H1 (cell line): ENCODE results near the gene TRIM52. TPM values are rescaled to one million over a fixed set of nuclear protein-coding genes. Genes with fewer than 3 reads are reported as not detected.

Experiments used
- CTCF ChIA-PET: fragments of 300-600 bp; sonication (Branson Sonifier 250); formaldehyde crosslinking; loops from one replicate; lab custom pipeline; 2021; ENCODE audit not compliant: partially characterized antibody; lab: Charles Lee
- POLR2A ChIA-PET: fragments of 300-600 bp; sonication (Branson Sonifier 250); formaldehyde crosslinking; loops from one replicate; lab custom pipeline; 2021; ENCODE audit warnings: inconsistent platforms; ENCODE audit not compliant: partially characterized antibody; lab: Charles Lee
- DNase-seq, 2 experiments: peaks; one replicate each; pipeline versions ENCODE4 v3.0.0 to v3.0.0-alpha.2; 2010 to 2022; ENCODE audit warnings: low spot score in 2 of 2, low read depth in 1 of 2, mixed read lengths in 1 of 2
- FAIRE-seq: peaks from 2 replicates; lab custom pipeline; 2011; peaks lifted over from hg19 to GRCh38; lab: Jason Lieb, UNC
- H2AFZ ChIP-seq: 2 replicates; pipeline ENCODE4 v1.8.1; 2012; ENCODE audit warnings: low read length, inconsistent platforms
- H2AK5ac ChIP-seq: 2 replicates; pipeline ENCODE4 v1.6.1; 2013; ENCODE audit warnings: low read depth, low read length
- H2BK120ac ChIP-seq: replicated peaks from 2 replicates; pipeline ENCODE3; 2013; ENCODE audit warnings: low read depth, low read length, inconsistent platforms
- H2BK12ac ChIP-seq: 2 replicates; pipeline ENCODE4 v1.6.1; 2013; ENCODE audit warnings: low read depth, low read length
- H2BK15ac ChIP-seq: 2 replicates; pipeline ENCODE4 v1.6.1; 2013; ENCODE audit warnings: low read length
- H2BK20ac ChIP-seq: 2 replicates; pipeline ENCODE4 v1.6.1; 2013; ENCODE audit warnings: low read length
- H2BK5ac ChIP-seq: 2 replicates; pipeline ENCODE4 v1.6.1; 2013; ENCODE audit warnings: low read depth, low read length
- H3K14ac ChIP-seq: 2 replicates; pipeline ENCODE4 v1.6.1; 2013; ENCODE audit warnings: inconsistent platforms; ENCODE audit not compliant: insufficient read length
- H3K18ac ChIP-seq: 2 replicates; pipeline ENCODE4 v1.6.1; 2013; ENCODE audit warnings: low read length; ENCODE audit errors: extremely low read depth
- H3K23ac ChIP-seq: 2 replicates; pipeline ENCODE4 v1.6.1; 2013; ENCODE audit warnings: inconsistent platforms; ENCODE audit not compliant: insufficient read length
- H3K23me2 ChIP-seq: 2 replicates; pipeline ENCODE4 v1.6.1; 2013; ENCODE audit warnings: low read depth, low read length
- H3K27ac ChIP-seq: 2 replicates; pipeline ENCODE4 v1.6.1; 2011; ENCODE audit warnings: low read depth, low read length, inconsistent platforms
- H3K27me3 ChIP-seq, 4 experiments: replicated peaks in 1 of 4; 1 replicate in 1 of 4; 2 replicates in 3 of 4; pipeline versions ENCODE4 v1.6.1 to v1.8.1; 2011 to 2013; ENCODE audit warnings: low read length in 3 of 4, mild to moderate bottlenecking in 3 of 4, inconsistent platforms in 2 of 4, mixed read lengths in 2 of 4, moderate library complexity in 1 of 4; ENCODE audit not compliant: control insufficient read depth in 3 of 4, insufficient read depth in 3 of 4; ENCODE audit errors: extremely low read depth in 1 of 4
- H3K36me3 ChIP-seq, 4 experiments: 2 replicates each; pipeline versions ENCODE4 v1.6.1 to v1.8.1; 2011 to 2013; ENCODE audit warnings: mild to moderate bottlenecking in 4 of 4, low read length in 3 of 4, moderate library complexity in 2 of 4, control low read depth in 1 of 4, inconsistent platforms in 1 of 4; ENCODE audit not compliant: insufficient read depth in 4 of 4, control insufficient read depth in 2 of 4
- H3K4ac ChIP-seq: replicated peaks from 2 replicates; pipeline ENCODE3; 2013; ENCODE audit warnings: low read length, low read depth, mixed read lengths, inconsistent platforms; ENCODE audit not compliant: insufficient read length
- H3K4me1 ChIP-seq, 4 experiments: replicated peaks in 1 of 4; 1 replicate in 1 of 4; 2 replicates in 3 of 4; pipeline versions ENCODE4 v1.6.1 to v1.8.1; 2011 to 2013; ENCODE audit warnings: low read length in 3 of 4, inconsistent platforms in 2 of 4, mixed read lengths in 1 of 4; ENCODE audit not compliant: insufficient read depth in 4 of 4, control insufficient read depth in 3 of 4
- H3K4me2 ChIP-seq, 2 experiments: 2 replicates each; pipeline versions ENCODE4 v1.6.1 to v1.8.1; 2011 to 2013; ENCODE audit warnings: low read depth in 2 of 2, low read length in 2 of 2, control low read depth in 1 of 2, inconsistent platforms in 1 of 2, mild to moderate bottlenecking in 1 of 2; ENCODE audit not compliant: insufficient read depth in 1 of 2
- H3K4me3 ChIP-seq, 4 experiments: fragments of 200-600, 300-600 bp in 1 of 4; sonication (generic), shearing (Covaris generic), sonication (Bioruptor Twin) in 1 of 4; 2 replicates each; pipeline versions ENCODE4 v1.5.1 to v1.8.1; 2011 to 2016; ENCODE audit warnings: low read length in 4 of 4, low read depth in 3 of 4, control low read depth in 2 of 4, inconsistent platforms in 2 of 4, mild to moderate bottlenecking in 2 of 4, mixed read lengths in 1 of 4, moderate library complexity in 1 of 4; ENCODE audit not compliant: insufficient read depth in 2 of 4; ENCODE audit errors: extremely low read depth in 1 of 4
- H3K56ac ChIP-seq: replicated peaks from 2 replicates; pipeline ENCODE3; 2013; ENCODE audit warnings: low read depth, mild to moderate bottlenecking, mixed read lengths, low read length, inconsistent platforms; ENCODE audit not compliant: insufficient read length
- H3K79me1 ChIP-seq: 2 replicates; pipeline ENCODE4 v1.6.1; 2013; ENCODE audit warnings: low read depth, low read length, control low read depth
- H3K79me2 ChIP-seq, 2 experiments: 2 replicates each; pipeline versions ENCODE4 v1.6.1 to v1.8.1; 2012 to 2013; ENCODE audit warnings: low read length in 2 of 2, mild to moderate bottlenecking in 2 of 2, inconsistent platforms in 1 of 2; ENCODE audit not compliant: insufficient read depth in 2 of 2, control insufficient read depth in 1 of 2
- H3K9ac ChIP-seq, 4 experiments: replicated peaks in 1 of 4; 1 replicate in 1 of 4; 2 replicates in 3 of 4; pipeline versions ENCODE4 v1.6.1 to v1.8.1; 2011 to 2013; ENCODE audit warnings: low read depth in 3 of 4, low read length in 3 of 4, control low read depth in 2 of 4, mild to moderate bottlenecking in 2 of 4, moderate library complexity in 2 of 4, inconsistent platforms in 1 of 4; ENCODE audit errors: extremely low read depth in 1 of 4
- H3K9me3 ChIP-seq, 2 experiments: 2 replicates each; pipeline versions ENCODE4 v1.6.1 to v1.8.1; 2012 to 2013; ENCODE audit warnings: mild to moderate bottlenecking in 2 of 2, moderate library complexity in 2 of 2, control low read depth in 1 of 2, inconsistent platforms in 1 of 2, low read depth in 1 of 2, low read length in 1 of 2, mixed read lengths in 1 of 2; ENCODE audit not compliant: insufficient read depth in 2 of 2
- H4K20me1 ChIP-seq, 2 experiments: replicated peaks in 1 of 2; 2 replicates each; pipeline versions ENCODE3 to v1.8.1; 2011 to 2013; ENCODE audit warnings: inconsistent platforms in 2 of 2, low read length in 2 of 2, mild to moderate bottlenecking in 1 of 2; ENCODE audit not compliant: insufficient read depth in 2 of 2, control insufficient read depth in 1 of 2
- H4K5ac ChIP-seq: 2 replicates; pipeline ENCODE4 v1.6.1; 2013; ENCODE audit warnings: low read length, low read depth, mixed read lengths, inconsistent platforms; ENCODE audit not compliant: insufficient read length
- H4K8ac ChIP-seq: 2 replicates; pipeline ENCODE4 v1.8.0; 2013; ENCODE audit warnings: mild to moderate bottlenecking, moderate library complexity, low read length, inconsistent platforms; ENCODE audit not compliant: insufficient read depth; ENCODE audit errors: extremely low read depth
- H4K91ac ChIP-seq: replicated peaks from 2 replicates; pipeline ENCODE3; 2013; ENCODE audit warnings: low read length, mixed read lengths, inconsistent platforms; ENCODE audit not compliant: insufficient read length
- BACH1 ChIP-seq: IDR thresholded peaks from 2 replicates; pipeline ENCODE4 v1.6.1; 2012; ENCODE audit warnings: low read length, improper control_type of control experiment
- BRCA1 ChIP-seq: IDR thresholded peaks from 2 replicates; pipeline ENCODE4 v1.6.1; 2012; ENCODE audit warnings: low read depth, low read length, improper control_type of control experiment
- GTF2F1 ChIP-seq: IDR thresholded peaks from 2 replicates; pipeline ENCODE4 v1.6.1; 2012; ENCODE audit warnings: low read depth, low read length, improper control_type of control experiment, borderline replicate concordance
- KDM4A ChIP-seq: IDR thresholded peaks from one replicate; pipeline ENCODE4 v1.7.1; 2012; ENCODE audit warnings: low read depth, mild to moderate bottlenecking, moderate library complexity, low read length, inconsistent platforms; ENCODE audit not compliant: severe bottlenecking
- KDM5A ChIP-seq: fragments of 200-600 bp; IDR thresholded peaks from 2 replicates; pipeline ENCODE4 v1.7.1; 2012; ENCODE audit warnings: mild to moderate bottlenecking, low read length, inconsistent platforms, mixed read lengths
- NRF1 ChIP-seq: IDR thresholded peaks from 2 replicates; pipeline ENCODE4 v1.6.1; 2011; ENCODE audit warnings: mild to moderate bottlenecking, low read depth, low read length, improper control_type of control experiment
- POLR2A ChIP-seq, 2 experiments: IDR thresholded peaks; 1 replicate in 1 of 2; 2 replicates in 1 of 2; pipeline ENCODE4 v1.6.1; 2011; ENCODE audit warnings: low read depth in 2 of 2, low read length in 2 of 2, mild to moderate bottlenecking in 2 of 2; ENCODE audit errors: control extremely low read depth in 1 of 2
- SRF ChIP-seq: IDR thresholded peaks from 2 replicates; pipeline ENCODE4 v1.6.1; 2011; ENCODE audit warnings: mild to moderate bottlenecking, low read depth, low read length, moderate library complexity
- TCF12 ChIP-seq: IDR thresholded peaks from 2 replicates; pipeline ENCODE4 v1.6.1; 2011; ENCODE audit warnings: low read depth, mild to moderate bottlenecking, low read length
- WGBS, 2 experiments: shearing (Covaris generic) in 1 of 2; methylation state at CpG; one replicate each; pipeline versions ENCODE4 v1.1.6 to v1.1.7; 2013 to 2015; ENCODE audit warnings: low lambda C conversion rate in 2 of 2, mixed read lengths in 2 of 2, inconsistent platforms in 1 of 2, low coverage in 1 of 2, missing lambda C conversion rate in 1 of 2; ENCODE audit not compliant: insufficient replicate concordance in 2 of 2, insufficient coverage in 1 of 2, insufficient read length in 1 of 2; ENCODE audit errors: extremely low coverage in 1 of 2, missing lambda C conversion rate in 1 of 2; 5-methylcytosine and 5-hydroxymethylcytosine counted together
- polyA plus RNA-seq, 7 experiments: library from polyadenylated mRNA; depleted of rRNA in 3 of 7; stranded (reverse) in 5 of 7; unstranded in 2 of 7; fragments of >200 nt in 5 of 7; fragments of 200-250 nt in 2 of 7; gene quantifications; 1 replicate in 5 of 7; 2 replicates in 1 of 7; 4 replicates in 1 of 7; pipeline versions ENCODE4 v1.2.1 to v1.2.3, GENCODE V29; 2011 to 2013; ENCODE audit warnings: missing spikeins in 2 of 7, mixed read lengths in 2 of 7
- total RNA-seq: library from RNA; stranded (reverse); fragmentation: NEBNext Ultra II Directional; extraction: Animal tissue kit (Norgen Biotek cat#: 25700); gene quantifications from 2 replicates; pipeline ENCODE4 v1.2.1, GENCODE V29; 2021

The TRIM52 gene
- total and polyA plus RNA-seq, 2 of the 8 experiments (the other 6 are each of a cell fraction or from before 2014, with no cell fraction given), result 4.2 to 5.7 TPM

DNA sequence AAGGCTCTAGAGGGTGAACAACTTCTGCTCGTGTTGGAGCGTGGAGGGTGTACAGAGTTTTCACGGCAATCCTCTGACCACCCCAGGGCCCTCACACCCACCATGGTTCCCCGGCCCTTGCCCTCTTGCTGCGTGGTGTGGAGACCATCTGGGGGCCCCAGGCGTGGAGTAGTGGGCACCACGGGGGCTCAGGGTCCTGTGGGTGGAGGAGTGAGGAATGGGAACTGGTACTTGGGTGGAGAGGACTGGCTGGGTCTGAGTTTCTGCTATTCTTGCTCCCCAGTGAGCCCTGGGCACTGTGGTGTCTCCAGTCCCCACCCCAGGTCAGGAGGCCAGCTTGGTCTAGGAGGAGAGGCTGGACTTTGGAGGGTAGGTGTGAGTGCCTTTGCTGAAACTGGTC, 21.9 kb upstream of the TRIM52 start:
- POLR2A ChIA-PET, result interaction anchor here (0.8 to 3.8 kb wide), 5 partner anchors 22 to 46 kb away, joined by 3 to 30 read pairs (median 3); partner anchors contain the start of gene TRIM52

More for the DNA sequence above, 21.9 kb upstream of the TRIM52 start:
- Histone ChIP-seq H2BK20ac (no peak overlapping the region), H3K14ac (no peak overlapping the region), H3K36me3 (peaks cover 2 to 15% (median 5%) of the 10 kb centered on the region in 4 experiments; a peak in 5 of 8 replicates), H4K91ac (no peak overlapping the region), H3K27ac (no peak overlapping the region), H3K4me2 (no peak overlapping the region; a peak in 1 of 4 replicates), H3K4ac (no peak overlapping the region), H2BK15ac (no peak overlapping the region), H3K18ac (no peak overlapping the region), H4K20me1 (peaks cover 4 to 11% of the 10 kb centered on the region in 2 experiments), H2AFZ (no peak overlapping the region), H3K4me3 (no peak overlapping the region), H3K56ac (no peak overlapping the region), H3K79me1 (peaks cover 2% of the 10 kb centered on the region), H2AK5ac (no peak overlapping the region), H4K8ac (no peak overlapping the region), H3K23ac (no peak overlapping the region), H3K27me3 (no peaks in the 10 kb centered on the region), H2BK120ac (no peak overlapping the region), H2BK5ac (no peak overlapping the region), H3K4me1 (no peaks in the 10 kb centered on the region), H3K9ac (no peak overlapping the region), H3K9me3 (no peaks in the 10 kb centered on the region), H3K79me2 (peaks cover 0 to 28% of the 10 kb centered on the region in 2 experiments; a peak in 3 of 4 replicates), H2BK12ac (no peak overlapping the region), H3K23me2 (peaks cover 15% of the 10 kb centered on the region; the same call in 1 of the 2 replicates), H4K5ac (no peak overlapping the region)
- WGBS, 2 experiments, result 88% methylated on average over 4 of the region's 7 CpGs; no CpG with 5 or more reads in 1 of the 2 experiments
- no peak for DNase-seq
- no peak for TF ChIP-seq BRCA1
- no peak for TF ChIP-seq GTF2F1
- TF ChIP-seq POLR2A (IDR thresholded peaks at IDR 0.05; ENCODE audit: control extremely low read depth in 1 of 2, low read depth in 2 of 2, low read length in 2 of 2), result no peak
- no peak for TF ChIP-seq KDM5A
- TF ChIP-seq NRF1, result no peak
- no peak for TF ChIP-seq SRF
- no peak for TF ChIP-seq BACH1
- TF ChIP-seq TCF12, result no peak
- no peak for TF ChIP-seq KDM4A
- CTCF ChIA-PET, result interaction anchor here (0.5 to 1.2 kb wide), 3 partner anchors 11 to 632 kb away, joined by 3 read pairs; no protein-coding TSS in a partner anchor
- FAIRE-seq, result no peak
